GM04504 (cell line): Measurements from ENCODE around the gene HNF4A.
A peak's percentile ranks its signal among the peaks of the same experiment; 100 is the strongest.
"Not testable (repeated sequence)": the region's sequence is repeated elsewhere in the genome, so short reads cannot be mapped to it uniquely, and the experiment has no call there.

Experiments used
- DNase-seq: peaks from one replicate; pipeline ENCODE4 v3.0.0-alpha.2; 2012; ENCODE audit warnings: low read depth

HNF4A gene

DNA sequence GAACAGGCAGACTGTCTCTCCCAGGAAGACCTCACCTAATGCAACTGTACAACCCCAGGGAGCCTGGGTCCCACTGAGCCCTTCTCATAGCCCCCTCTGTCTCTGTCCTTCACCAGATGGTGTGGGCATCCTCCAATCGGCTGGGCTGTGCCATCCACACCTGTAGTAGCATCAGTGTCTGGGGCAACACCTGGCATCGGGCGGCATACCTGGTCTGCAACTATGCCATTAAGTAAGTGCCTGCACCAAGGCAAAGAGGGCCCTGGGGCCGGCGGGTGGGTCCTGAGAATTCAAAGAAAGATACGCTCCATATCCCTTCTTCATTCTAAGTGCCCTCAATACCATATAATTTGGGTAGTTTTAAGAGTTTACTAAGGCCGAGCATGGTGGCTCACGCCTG lies 10.4 kb upstream of the HNF4A start:
- DNase-seq: no peak

DNA sequence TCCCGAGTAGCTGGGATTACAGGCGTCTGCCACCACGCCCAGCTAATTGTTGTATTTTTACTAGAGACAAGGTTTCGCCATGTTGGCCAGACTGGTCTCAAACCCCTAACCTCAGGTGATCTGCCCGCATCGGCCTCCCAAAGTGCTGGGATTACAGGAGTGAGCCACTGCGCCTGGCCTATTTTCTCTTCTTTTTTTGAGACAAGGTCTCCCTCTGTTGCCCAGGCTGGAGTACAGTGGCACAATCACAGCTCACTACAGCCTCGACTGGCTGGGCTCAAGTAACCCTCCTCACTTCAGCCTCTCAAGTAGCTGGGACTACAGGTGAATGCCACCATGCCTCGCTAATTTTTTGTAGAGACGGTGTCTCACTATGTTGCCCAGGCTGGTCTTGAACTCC lies 9.6 kb upstream of the HNF4A start:
- not testable (repeated sequence) for DNase-seq

DNA sequence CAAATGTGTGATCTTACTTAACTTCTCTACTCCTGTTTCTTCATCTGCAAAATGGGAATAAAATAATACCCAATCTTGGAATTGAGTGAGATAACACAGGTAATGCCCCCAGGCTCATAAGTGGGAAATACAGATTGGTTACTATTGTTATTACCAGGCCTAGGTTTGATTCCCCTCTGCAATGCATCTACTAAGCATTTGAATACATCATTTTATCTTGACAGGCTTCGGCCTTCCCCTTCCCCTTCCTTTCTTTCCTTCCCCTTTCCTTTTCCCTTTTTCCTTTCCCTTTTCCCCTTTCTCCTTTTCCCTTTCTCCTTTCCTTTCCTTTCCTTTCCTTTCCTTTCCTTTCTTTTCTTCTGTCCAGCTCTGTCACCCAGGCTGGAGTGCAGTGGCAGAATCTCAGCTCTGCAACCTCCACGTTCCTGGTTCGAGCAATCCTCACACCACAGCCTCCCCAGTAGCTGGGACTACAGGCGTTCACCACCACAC lies 7.3 kb upstream of the HNF4A start:
- no peak for DNase-seq

DNA sequence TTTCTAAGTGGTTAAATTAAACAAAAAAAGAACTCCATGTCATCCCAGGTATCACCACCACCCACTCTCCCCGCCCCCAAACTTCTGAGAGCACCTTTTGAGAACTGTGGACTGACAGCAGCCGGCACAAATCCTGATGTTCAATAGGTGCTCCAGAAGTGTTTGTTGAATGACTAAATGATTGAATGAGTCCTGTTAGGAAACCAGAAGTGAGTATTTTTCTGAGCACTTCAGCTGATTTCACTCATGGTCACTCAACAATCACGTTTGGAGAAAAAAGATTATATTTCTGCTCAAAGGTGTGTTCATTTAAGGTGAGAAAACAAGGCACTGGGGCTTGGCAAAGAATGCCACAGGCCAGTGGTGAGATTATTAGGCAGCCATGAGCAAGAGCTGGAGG lies 6.2 kb upstream of the HNF4A start:
- no peak for DNase-seq

DNA sequence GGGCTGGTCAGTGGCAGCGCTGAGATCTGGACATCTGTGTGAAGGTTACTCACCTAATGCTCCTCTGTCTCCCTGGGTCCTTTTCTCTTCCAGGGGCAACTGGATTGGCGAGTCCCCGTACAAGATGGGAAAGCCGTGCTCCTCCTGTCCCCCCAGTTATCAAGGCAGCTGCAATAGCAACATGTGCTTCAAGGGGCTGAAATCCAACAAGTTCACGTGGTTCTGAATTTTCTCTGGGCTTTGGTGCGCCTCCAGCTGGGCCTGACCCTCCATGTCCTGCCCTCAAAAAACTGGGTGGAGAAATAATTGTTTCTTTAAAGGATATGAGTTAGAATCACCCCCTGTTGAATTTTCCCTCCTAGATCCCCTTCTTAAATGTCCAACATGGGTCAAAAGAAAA lies 4.9 kb upstream of the HNF4A start:
- DNase-seq: no peak

DNA sequence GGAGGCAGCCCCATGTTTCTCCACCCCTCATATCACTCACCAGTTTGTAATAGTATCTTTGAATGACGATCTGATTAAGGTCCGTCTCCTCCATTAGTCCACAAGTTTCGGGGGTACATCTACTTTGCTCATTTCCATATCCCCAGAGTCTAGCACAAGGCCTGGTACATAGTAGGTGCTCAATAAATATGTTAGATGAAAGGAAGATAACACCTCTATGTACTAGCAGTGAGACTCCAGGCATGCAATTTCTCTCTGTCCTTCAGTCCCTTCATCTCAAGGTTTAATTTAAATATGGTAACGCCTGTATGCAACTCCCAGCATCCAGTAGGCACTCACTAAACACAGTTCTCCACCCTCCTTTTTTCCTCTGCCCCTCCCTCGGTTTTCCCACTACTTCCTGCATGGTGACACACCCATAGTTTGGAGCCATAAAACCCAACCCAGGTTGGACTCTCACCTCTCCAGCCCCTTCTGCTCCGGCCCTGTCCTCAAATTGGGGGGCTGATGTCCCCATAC lies 461 bp upstream of the HNF4A start:
- DNase-seq: no peak

DNA sequence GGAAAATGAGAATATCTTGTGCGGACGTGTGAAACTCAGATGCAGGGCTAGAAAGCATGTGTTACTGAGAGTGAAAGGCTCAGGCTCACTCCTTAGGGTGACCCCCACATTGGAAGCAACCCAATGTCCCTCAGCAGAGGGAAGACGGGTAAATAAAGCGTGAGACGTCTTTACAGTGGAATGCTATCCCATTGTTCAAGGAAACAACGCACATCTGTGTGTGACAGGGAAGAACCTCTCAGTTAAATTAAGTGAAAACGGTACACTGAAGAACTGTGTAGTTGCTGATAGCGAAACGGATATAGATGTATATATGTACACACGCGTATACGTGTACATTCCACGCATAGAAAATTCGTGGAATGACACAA lies 839 bp downstream of the HNF4A start:
- DNase-seq: no peak

DNA sequence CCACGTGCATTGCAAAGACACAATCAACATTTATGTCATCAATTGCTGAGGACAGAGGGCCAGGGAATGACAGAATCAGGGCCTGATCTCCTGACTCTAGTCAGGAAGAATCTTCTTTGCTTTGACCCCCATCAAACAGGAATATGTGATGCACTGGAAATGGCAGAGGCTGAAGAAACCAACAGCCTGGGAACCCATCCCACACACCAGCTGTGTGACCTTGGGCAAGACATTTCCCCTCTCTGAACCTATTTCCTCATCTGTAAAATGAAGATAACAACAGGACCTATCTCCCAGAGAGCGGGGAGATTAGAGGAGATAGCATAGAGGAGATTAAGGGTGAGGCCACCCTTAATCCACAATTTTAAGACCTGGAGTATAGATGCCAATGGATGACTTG lies 1.5 kb downstream of the HNF4A start:
- DNase-seq: no peak

DNA sequence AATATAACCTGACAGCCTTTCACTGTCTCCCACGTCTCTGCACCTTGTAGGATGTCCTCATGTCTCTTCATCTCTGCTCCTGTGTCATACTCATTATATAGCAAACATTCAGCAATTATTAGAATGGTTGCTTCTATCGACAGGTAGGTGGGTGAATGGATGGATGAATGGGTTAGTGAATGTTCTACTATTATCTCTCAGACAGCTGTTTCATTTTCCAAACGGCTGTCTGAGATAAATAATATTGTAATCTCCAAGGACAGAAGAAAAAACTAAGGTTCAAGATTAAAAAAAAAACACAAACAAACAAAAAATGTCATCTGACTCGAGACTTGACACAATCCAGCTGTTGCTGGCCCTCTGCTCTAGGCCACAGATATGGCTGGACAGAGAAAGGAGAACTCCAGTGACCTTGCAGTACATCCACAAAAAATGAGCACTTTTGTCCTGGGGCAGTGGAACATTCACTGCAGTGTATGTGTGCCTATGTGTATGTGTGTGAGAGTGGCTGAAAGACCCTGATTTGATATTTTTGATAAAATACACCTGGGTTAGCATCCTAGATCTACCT lies 2.1 kb downstream of the HNF4A start:
- DNase-seq: no peak

DNA sequence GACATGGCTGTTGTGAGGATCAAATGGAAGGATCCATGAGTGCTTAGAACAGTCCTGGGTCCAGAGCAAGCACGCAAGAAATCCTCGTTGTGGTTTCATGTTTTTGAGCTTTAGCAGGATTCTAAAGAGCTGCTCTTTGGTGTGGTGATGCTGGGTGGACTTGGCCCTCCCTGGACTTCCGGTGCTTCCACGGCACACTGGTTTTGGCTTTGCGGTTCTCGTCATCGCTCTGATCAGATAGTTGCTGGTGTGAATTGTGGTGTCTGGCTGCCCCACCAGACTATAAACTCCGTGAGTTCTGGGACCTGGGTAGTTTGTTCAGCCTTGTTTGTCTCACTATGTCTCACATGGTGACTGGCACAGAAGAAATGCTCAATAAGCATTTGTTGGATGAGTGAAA lies 3.3 kb downstream of the HNF4A start:
- no peak for DNase-seq

DNA sequence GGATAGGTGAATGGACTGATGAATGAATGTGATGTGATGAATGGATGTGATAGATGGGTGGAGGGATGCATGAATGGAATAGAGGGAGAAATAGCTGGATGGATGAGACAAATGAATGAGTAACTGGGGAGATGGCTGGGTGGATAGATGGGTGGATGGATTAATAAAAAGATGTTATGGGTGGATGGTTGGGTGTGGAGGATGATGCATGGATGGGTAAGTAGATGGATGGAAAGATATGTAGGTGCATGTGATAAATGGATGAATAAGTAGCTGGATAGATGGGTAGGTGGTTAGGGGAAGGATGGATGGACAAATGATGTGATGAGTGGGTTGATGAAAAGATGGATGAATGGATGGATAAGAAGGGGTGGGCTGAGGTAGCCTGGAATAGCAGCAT lies 4.7 kb downstream of the HNF4A start:
- DNase-seq: no peak

DNA sequence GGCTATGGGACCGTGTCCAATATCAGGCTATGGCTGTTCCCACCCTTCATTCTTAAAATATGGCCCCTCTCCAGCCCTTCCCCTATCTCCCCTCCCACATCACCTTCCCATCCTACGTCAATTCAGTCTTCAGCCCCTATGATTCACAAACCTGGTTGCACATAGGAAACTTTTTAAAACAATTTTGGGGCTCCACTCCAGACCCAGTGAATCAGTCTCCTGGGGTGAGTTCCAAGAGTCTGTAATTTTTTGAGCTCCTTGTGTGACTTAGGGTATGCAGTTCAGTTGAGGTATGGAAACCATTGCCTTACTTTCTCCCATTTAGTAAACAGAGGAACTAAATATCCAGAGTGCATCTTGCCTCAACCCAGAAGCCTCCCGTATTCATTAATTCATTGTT lies 5.5 kb downstream of the HNF4A start:
- no peak for DNase-seq

DNA sequence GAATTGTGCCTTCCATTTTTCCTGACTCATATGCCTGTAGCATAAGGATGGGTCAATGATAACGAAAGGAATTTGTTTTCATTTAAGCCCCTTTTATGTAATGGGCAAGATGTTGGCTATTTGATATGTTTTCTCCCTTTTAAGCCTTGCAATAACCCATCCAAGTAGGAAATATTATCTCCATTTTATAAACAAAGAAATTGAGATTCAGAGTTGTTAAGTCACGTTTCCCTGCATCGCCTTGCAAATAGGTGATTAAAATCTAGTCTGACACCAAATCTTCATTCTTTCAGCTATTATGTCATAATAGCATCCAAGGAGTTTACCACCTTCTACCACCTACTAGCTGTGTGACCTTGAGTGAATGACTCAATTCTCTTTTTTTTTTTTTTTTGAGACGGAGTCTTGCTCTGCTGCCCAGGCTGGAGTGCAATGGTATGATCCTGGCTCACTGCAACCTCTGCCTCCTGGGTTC lies 7.0 kb downstream of the HNF4A start:
- no peak for DNase-seq

DNA sequence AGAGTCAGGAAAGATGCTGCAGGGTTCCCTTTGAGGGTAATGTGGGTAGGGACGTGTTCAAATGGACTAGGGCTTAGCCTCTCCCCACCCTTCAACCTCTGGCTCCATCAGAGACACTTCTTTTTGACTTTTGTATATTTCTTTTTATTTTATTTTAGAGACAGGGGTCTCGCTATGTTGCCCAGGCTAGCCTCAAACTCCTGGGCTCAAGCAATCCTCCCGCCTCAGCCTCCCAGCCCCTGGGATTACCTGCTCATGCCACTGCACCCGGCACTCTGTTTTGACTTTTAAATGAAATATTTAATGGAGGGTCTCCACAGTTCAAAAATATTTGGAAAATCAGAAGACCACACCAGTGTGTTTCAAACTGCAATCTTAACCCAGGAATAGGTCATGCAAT lies 8.6 kb downstream of the HNF4A start:
- no peak for DNase-seq

DNA sequence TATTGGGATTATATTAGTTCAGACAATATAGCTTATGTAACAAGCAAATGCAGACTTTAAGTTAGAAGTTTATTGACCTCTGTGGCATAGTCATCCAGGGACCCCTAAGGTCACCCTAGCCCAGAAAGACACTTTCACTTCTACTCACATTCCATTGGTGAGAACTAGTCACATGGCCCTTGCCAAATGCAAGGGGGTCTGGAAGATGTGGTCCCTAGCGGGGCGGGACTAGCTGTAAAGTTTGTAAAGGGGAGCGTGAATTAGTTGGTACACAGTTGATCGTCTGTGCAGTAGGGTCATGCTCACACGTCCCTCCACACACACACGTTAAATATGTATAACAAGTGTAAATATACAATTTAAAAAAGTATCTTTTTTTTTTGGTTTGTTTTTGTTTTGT lies 9.3 kb downstream of the HNF4A start:
- DNase-seq: no peak

DNA sequence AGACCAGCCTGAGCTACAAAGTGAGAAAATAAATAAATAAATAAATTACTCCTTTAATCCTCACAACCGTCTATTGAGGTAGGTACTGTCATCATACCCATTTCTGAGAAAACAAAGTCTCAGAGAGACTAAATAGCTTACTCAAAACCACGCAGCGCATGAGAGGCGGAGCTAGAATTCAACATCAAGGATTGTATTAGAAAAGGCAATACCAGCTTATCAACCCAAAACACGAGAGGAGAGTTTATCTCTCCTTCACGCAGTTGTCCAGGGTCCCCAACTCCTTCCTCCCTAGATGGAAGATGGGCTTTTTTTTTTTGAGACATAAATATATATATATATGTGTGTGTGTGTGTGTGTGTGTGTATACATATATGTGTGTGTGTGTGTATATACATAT lies 12.2 kb downstream of the HNF4A start:
- no peak for DNase-seq

DNA sequence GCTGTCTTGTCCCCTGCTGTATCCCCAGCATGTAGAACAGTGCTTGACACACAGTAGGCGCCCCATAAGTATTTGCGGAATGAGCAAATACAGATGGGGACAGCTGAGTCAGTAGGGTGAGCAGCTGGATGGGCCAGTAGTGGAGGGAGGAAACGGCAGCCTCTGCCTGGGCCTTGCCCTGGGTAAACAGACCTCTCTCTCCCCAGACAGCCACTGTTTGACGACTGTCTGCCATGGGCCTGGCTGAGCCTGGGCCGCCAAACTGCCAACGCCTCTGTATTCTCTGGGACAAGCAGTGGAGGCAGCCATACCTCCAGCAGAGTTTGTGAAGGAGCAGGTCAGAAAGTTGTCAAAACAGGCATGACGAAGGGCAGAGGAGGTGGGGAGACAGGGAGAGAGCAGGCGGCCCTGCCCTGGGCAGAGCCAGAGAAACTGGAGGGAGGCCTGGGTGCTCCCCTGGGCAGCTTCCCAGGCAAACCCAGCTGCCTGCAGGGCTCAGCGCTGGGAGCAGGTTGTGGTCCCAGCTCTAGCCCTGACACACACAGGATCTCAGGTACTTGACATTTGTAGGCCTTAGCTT lies 15.2 kb downstream of the HNF4A start:
- no peak for DNase-seq

DNA sequence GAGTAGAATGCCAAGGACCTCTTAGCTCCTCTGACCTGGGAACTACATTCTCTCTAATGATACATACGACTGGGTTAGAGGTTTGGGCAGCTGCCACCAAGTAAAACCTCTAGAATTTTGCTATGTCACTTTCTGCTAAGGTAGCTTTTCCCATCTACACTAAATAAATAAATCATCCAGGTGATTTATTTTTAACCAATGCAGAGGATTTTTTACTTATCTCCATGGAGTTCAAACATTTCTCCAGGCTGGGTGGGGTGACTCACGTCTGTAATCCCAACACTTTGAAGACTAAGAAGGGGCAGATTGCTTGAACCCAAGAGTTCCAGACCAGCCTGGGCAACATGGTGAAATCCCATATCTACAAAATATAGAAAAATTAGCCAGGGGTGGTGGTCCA lies 27.1 kb downstream of the HNF4A start:
- DNase-seq: no peak

DNA sequence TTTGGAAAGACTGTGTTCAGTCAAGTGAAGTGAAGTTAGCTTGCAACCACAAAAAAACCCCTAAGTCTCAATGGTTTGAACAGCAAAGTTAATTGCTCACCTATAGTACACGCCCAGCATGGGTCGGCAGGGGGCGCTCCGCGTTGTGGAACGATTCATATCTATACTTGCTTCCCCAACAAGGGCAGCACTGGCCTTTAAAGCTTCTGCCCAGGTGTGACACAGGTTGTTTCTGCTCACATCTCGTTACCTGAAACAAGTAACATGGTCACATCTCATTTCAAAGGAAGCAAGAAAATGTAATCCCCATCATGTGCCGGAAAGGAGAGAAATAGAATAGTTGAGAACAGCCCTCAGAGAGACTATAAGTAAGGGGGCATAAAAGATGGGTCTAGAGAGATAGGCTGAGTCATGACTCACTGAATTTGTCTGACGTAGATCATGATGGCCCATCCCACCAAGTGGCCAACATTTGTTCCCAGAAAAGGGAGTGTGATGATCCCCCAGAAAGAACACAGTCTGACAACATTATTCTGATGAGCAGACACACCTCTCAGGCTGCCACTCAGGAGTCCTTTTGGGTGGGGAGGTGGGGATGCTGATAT lies 29.0 kb downstream of the HNF4A start:
- peak; percentile 17 for DNase-seq

DNA sequence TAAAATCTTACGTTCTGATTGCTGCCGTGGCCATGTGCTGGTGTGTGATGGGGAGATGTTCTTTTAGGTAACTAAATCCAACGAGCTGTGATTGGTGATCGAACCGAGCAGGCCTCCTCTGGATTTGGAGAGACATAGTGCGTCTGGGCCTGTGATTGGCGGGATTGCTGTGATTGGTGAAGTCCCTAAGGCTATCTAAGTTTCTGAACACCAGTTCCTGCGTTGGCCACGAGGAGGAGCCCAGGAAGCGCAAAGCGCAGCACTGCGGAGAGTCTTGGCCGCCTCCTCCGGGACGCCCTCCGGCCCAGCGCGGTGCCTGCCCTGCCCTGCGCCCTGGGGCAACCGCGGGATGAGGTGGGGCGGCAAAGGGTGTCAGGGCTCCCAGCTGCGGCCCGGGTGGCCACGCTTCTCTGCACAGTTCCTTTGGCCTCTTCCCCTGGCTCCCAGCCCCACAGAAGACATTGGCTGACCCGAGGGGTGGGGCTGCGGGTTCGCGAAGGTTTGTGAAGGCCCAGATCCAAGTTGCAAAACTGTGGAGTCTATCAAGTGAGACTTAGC lies 33.0 kb downstream of the HNF4A start:
- peak; percentile 28 for DNase-seq

DNA sequence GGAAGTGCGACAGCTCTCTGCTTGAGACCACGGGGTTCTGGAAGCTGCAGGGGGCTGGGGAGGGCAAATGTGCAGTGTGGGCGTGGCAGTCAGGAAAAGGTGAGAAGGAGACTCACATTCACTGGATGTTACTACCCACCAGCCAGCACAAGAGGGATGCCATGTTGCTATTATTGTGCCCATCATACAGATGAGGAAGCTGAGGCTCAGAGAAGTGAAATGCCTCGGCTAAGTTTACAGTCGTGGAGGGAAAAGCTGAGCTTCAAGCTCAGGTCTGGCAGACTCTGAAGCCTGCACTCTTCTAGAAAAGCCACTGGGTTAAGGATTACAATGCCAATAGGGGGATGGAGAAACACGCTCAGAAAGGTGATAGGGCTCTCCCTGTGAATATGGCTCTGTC lies 34.4 kb downstream of the HNF4A start:
- DNase-seq: no peak

DNA sequence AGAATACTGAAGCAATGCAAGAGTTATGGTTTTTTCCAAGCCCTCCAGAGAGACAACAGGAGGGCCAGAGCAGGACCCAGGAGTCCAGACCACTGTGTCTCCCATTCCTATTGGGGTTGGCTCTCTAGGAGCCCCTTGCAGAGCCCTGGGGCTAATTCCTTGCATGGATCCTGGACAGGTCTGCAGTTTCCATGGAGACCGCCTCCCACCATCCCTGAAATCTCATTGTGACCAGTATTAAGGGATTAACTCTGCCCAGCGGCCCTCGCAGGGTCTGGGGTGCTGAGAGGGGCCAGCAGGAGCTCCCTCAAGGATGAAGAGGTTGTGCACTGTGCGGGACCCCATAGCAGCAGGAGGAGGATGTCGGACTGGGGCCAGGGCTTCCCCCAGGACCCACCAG lies 34.8 kb downstream of the HNF4A start:
- no peak for DNase-seq

DNA sequence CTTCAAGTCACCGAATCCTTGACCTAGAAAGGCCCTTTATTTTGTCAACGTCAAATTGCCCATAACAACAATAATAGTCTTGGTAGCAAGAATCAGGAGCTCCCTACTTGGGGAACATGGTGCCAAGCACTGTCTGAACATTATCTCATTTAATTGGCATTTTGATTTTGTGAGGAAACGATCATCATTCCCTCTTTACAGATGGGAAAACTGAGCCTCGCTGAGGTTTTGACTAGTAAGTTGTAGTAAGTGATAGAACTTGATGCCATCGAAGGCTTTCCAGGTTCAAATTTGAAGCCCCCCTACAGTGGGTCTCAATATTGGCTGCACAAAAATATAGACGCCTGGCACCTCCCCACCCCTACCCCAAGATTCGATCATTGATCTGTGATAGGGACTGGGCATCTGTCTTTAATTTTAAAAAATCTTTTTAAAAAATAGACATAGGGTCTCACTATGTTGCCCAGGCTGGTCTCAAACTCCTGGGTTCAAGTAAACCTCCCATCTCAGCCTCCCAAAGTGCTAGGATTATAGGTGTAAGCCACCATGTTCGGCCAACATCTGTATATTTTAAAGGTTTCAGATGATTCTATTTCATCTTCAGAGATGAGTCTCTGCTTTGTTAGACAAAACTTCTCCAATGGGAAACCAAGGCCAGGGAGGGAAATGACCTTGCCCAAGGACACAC lies 36.7 kb downstream of the HNF4A start:
- no peak for DNase-seq
